HepG2 (cell line): Measurements from ENCODE around the gene OFD1. TPM values are rescaled to one million over a fixed set of nuclear protein-coding genes. Genes with fewer than 3 reads are reported as not detected.

Experiments used
- NFATC3 ChIP-seq: sonication (generic); formaldehyde crosslinking; IDR thresholded peaks from 2 replicates; pipeline ENCODE4 v1.5.1; 2020; ENCODE audit warnings: mild to moderate bottlenecking, missing genetic modification reagents
- polyA plus RNA-seq, 8 experiments: library from polyadenylated mRNA; depleted of rRNA in 3 of 8; stranded (reverse) in 7 of 8; unstranded in 1 of 8; fragments of >200 nt; fragmentation: Illumina TruSeq in 4 of 8; extraction: Trizol in 4 of 8; gene quantifications; 2 replicates each; pipeline versions ENCODE4 v1.2.1 to v1.2.3, GENCODE V29; 2011 to 2016; ENCODE audit warnings: low read depth in 4 of 8, missing spikeins in 1 of 8, mixed read lengths in 1 of 8; ENCODE audit not compliant: insufficient read depth in 1 of 8
- total RNA-seq, 5 experiments: library from RNA; depleted of rRNA; stranded (reverse); fragments of >200 nt; fragmentation: Illumina TruSeq; extraction: Trizol; gene quantifications; 2 replicates each; pipeline ENCODE4 v1.2.3, GENCODE V29; 2016; ENCODE audit warnings: low read depth in 1 of 5
- TF ChIP-seq, protein P1 (sequence below): sonication (generic); formaldehyde crosslinking; IDR thresholded peaks from one replicate; pipeline ENCODE4 v1.5.1; 2020; ENCODE audit warnings: mild to moderate bottlenecking, missing genetic modification reagents; ENCODE audit errors: not compliant biosample characterization
- TF ChIP-seq, protein P2 (sequence below): sonication (generic); formaldehyde crosslinking; IDR thresholded peaks from 2 replicates; pipeline ENCODE4 v1.8.0; 2022; ENCODE audit warnings: missing genetic modification reagents, mild to moderate bottlenecking, inconsistent platforms, borderline replicate concordance

Gene OFD1
- total and polyA plus RNA-seq, 2 of the 13 experiments (the other 11 are each of a cell fraction or from before 2014, with no cell fraction given): 14.9 to 16.4 TPM

DNA sequence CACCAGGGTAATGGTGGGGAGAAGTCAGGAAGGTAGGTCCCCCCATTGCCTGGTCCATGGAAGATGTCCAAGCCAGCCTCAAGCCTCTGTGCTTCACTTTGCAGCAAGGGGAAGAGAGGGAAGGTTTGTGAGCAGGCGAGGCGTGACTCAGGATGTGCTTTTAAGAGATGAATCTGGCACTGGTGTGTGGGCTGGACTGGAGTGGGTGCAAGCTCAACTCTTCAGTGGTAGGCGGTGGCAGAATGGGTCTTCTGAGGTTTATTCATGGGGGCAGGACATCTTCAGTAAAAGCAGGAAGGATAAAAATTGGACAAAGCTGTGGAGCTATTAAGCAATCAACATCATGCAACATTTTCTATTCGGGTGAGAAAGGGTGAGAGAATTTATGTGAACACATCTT, 63.0 kb downstream of the OFD1 start (continued):
- TF ChIP-seq, protein P1, sequence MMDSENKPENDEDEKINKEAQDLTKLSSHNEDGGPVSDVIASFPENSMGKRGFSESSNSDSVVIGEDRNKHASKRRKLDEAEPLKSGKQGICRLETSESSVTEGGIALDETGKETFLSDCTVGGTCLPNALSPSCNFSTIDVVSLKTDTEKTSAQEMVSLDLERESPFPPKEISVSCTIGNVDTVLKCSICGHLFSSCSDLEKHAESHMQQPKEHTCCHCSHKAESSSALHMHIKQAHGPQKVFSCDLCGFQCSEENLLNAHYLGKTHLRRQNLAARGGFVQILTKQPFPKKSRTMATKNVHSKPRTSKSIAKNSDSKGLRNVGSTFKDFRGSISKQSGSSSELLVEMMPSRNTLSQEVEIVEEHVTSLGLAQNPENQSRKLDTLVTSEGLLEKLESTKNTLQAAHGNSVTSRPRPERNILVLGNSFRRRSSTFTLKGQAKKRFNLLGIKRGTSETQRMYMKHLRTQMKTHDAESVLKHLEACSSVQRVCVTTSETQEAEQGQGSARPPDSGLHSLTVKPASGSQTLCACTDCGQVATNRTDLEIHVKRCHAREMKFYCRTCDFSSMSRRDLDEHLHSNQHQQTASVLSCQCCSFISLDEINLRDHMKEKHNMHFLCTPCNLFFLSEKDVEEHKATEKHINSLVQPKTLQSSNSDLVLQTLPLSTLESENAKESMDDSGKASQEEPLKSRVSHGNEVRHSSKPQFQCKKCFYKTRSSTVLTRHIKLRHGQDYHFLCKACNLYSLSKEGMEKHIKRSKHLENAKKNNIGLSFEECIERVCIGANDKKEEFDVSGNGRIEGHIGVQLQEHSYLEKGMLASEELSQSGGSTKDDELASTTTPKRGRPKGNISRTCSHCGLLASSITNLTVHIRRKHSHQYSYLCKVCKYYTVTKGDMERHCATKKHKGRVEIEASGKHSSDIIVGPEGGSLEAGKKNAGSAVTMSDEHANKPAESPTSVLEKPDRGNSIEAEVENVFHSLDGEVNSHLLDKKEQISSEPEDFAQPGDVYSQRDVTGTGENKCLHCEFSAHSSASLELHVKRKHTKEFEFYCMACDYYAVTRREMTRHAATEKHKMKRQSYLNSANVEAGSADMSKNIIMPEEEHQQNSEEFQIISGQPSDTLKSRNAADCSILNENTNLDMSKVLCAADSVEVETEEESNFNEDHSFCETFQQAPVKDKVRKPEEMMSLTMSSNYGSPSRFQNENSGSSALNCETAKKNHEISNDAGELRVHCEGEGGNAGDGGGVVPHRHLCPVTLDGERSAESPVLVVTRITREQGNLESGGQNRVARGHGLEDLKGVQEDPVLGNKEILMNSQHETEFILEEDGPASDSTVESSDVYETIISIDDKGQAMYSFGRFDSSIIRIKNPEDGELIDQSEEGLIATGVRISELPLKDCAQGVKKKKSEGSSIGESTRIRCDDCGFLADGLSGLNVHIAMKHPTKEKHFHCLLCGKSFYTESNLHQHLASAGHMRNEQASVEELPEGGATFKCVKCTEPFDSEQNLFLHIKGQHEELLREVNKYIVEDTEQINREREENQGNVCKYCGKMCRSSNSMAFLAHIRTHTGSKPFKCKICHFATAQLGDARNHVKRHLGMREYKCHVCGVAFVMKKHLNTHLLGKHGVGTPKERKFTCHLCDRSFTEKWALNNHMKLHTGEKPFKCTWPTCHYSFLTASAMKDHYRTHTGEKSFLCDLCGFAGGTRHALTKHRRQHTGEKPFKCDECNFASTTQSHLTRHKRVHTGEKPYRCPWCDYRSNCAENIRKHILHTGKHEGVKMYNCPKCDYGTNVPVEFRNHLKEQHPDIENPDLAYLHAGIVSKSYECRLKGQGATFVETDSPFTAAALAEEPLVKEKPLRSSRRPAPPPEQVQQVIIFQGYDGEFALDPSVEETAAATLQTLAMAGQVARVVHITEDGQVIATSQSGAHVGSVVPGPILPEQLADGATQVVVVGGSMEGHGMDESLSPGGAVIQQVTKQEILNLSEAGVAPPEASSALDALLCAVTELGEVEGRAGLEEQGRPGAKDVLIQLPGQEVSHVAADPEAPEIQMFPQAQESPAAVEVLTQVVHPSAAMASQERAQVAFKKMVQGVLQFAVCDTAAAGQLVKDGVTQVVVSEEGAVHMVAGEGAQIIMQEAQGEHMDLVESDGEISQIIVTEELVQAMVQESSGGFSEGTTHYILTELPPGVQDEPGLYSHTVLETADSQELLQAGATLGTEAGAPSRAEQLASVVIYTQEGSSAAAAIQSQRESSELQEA (CRISPR knock-in tag): no peak
- TF ChIP-seq NFATC3: no peak
- TF ChIP-seq, protein P2, sequence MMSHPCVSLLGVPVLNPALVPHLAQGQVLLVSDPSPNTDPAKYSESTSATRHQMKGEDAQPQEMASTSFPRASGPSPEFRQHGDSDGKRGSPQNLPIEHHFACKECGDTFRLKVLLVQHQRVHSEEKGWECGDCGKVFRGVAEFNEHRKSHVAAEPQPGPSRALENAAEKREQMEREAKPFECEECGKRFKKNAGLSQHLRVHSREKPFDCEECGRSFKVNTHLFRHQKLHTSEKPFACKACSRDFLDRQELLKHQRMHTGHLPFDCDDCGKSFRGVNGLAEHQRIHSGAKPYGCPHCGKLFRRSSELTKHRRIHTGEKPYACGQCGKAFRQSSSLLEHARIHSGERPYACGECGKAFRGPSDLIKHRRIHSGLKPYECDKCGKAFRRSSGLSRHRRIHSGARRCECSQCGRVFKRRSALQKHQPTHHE (CRISPR knock-in tag): no peak
